HG02798 (cell line): Measurements from ENCODE around the gene C1QL2.

ENCODE experiments used
- ATAC-seq: cut with Tn5 transposase; IDR thresholded peaks from one replicate; pipeline ENCODE4 v1.9.1; 2021; ENCODE audit warnings: mild to moderate bottlenecking; ENCODE audit not compliant: unreplicated experiment, poor library complexity

Gene C1QL2

DNA sequence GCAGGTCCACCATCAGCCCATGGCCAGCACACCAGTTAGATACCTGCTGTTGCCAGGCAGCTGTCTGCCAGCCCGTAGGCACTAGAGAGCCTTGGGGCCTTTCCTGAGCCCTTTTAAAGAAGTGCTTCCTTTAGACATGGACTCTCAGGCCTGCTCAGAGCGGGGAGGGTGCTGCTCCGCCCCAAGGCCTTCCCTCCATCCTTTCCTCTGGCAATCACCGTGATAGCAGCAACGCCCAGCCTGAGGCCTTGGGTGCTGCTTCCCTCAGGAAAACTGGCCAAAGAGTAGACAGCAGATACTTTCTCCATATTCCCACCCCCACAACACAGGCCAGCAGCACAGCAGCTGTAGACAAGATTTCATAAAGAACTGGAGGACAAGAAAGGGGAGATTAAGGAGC lies 22.3 kb upstream of the C1QL2 start:
- no peak for ATAC-seq

DNA sequence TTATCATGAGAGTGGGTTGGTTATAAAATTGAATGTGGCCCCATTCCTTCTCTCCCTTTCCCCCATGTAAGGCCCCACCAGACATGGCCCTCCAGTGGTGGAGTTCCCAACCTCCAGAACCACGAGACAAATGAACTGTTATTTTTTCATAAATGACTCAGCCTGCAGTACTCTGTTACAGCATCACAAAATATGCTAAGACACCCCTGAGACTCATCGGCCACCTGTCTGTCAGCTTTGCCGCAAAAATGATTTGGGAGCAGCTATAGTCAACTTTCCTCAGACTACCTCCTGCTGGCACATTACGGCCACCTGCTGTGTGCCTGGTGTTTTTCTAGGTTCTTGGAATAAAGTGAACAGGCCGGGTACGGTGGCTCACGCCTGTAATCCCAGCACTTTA lies 21.4 kb upstream of the C1QL2 start:
- no peak for ATAC-seq

DNA sequence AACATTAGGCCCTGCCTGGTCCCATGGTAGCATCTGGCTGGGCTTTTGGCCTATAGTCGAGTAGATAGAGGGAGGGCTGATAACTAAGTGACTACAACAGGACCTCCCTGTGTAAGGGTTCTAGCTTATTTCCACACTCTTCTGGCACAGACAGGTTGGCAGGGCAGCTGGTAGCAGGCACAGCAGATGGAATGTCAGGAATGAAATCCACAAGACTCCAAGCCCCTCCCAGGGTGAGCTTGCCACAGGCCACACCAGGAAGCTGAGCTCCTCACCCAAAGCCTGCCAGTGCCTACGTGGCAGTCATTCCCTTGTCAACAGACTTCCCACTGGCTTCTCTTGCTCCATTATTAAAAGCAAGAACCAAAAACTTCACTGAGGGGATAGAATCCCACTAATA lies 20.7 kb upstream of the C1QL2 start:
- ATAC-seq: no peak

DNA sequence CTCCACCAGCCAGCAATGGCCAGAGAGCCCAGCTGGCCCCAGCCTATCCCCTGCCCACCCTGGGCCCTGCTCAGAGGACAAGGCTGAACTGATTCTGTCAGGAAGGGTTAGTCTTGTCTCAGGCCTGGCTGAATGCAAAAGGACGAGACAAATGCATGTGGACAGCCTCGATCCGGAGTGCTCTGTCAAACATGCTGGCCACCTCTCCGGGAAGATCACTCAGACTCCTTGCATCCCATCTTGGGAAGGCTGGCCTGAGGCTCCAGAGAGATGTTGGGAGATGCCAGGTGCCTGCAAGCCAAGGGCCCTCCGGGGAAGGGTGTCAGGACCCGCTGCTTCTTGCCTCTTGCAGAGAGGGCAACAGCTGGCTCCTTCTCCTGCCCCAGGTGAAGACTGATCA lies 20.2 kb upstream of the C1QL2 start:
- ATAC-seq: no peak

DNA sequence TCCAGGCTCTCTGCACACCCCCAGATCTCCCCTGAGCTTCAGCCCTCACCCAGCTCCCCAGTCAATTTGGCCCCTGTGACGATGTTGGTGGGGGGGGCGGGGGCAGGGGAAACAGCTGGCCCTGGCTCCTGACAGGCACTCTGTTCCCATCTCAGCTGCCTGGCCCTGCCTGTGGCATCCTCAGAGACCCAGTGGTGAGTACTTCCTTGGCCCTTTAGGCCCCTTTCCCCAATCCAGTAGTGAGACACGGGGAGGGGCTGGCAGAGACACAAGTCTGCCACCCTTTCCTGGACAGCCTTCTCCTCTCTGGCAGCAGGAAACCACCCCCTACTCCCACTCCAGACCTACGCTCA lies 19.3 kb upstream of the C1QL2 start:
- ATAC-seq: no peak

DNA sequence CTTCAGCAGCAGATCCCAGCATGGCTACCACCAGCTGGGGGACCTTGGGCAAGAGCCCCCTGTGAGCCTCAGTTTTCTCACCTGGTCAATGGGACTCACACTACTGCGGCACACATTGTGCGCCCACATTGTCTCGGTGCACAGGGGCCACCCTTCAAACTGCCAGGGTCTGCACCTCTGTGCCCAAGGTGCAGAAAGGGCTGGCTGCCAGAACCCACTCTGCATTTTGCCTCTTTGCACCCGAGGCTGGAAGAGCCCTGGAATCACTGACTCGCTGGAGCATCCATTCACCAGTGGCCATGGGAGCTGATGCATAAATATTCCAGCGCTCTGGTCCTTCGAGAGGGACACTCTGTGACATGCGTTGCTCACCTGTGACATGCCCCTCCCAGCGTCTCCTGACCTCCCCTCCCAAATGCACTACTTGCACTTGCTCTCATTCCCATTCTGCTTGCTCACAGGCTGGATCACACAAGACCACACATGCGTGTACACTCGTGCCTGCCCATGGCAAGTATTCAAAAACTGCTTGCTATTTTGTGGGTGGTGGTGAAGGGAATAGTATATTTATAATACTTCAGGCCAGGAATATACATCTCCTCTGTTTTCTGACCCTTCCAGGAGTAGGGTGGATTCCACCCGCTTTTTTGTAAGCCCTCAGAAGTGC lies 18.8 kb upstream of the C1QL2 start:
- ATAC-seq: no peak

DNA sequence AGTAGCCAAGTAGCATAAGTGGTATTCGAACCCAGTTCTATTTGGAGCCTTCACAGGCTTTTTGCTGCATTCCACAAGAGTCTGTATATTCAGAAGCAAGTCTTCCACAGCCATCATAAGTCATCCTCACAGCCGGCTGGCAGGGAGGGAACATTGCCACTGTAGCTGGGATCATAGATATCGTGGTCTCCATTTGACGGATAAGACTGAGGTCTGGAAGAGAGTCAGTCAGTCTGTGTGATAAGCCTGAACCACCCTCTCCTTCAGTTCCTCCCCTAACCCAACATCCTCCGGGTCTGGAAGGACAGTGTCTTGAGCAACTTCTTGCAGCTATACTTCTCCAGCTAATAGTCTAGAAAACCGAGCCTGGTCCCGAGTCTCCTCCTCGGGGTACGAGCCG lies 17.0 kb upstream of the C1QL2 start:
- ATAC-seq: no peak

DNA sequence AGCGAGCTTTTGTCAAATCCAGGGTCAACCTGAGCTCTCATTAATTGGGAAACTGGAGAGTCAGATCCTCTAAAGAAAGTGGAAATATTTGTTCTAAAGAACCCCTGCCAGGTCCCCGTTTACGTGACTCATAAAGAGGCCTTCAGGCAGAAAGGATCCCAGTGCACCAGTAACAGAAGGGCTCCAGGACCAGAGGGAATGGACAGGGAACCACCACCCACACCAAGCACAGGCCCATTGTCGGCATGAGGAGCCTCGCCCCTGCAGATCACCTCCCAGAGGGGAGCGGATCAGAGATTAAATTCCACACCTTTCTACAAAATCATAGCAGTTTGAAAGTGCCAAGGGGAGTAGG lies 16.4 kb upstream of the C1QL2 start:
- no peak for ATAC-seq

DNA sequence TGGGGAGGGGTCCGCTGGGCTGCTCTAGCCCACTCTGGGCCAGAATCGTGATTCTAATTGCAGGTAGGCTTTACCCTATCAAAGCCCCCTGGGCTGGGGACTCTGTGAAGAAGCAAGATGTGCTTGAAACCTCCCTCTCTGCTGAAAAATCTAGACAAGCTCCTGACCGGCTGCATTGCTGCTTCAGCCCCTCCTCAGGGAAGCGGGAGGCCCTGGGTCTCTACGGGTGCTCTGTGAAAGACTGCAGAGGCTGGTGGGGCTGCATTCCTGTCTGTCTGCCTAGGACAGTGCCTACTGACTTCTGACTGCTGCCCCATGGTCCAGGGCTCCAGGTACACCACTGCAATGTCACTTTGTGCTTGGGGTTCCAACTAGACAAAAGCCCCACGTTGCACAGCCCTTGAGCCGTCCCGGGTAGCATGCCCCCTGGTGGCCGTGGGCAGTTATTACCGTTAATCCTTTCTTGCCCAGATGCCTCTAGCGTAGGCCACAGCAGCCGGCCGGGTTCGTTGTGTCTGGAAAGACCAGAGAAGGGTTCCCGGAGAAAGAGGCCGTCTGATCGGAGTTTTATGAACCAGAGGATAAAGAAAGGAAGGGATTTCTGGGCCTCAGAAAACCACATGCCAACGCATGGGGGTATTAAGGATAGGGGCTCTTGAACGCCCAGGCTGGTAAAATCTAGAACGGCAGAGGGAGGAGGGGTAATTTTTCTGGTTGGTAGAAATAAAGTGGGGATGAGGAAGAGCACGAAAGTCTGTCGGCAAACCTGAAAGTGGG lies 15.9 kb upstream of the C1QL2 start:
- peak; percentile 80 for ATAC-seq

DNA sequence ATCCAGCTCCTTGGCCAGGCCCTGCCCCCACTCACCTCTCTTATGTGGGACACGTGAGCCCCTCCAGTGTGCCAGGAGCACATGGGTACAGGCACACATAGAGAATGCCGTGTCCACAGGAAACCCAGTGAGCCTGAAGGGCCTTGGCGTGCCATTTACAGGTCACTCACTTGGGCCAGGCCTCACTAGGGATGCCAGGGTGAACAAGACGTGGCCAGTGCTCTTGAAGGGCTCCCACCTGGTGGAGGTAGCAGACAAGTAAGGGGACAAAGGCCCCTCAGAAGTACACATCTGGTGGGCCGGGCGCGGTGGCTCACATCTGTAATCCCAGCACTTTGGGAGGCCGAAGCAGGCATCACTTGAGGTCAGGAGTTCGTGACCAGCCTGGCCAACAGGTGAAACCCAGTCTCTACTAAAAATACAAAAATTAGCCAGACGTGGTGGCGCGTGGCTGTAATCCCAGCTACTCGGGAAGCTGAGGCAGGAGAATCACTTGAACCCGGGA lies 15.1 kb upstream of the C1QL2 start:
- no peak for ATAC-seq

DNA sequence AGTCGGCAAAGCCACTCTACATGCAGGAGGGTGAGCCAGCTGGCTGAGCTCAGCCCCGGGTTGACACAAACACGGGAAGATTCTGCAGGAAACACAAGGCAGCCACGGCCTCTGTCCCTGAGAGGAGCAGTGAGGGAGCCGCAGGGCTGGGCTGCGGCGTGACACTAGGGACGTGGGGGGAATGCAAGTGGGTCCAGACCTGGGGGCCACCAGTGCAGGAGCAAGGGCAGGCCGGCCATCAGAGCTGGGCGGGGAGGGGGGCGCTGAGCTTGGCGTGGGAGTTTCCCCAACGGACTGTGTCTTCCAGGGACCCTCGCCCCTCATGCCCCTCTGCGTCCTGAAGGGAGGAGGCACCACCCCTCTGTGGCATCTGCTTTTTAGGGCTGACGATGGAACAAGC lies 12.0 kb upstream of the C1QL2 start:
- ATAC-seq: no peak

DNA sequence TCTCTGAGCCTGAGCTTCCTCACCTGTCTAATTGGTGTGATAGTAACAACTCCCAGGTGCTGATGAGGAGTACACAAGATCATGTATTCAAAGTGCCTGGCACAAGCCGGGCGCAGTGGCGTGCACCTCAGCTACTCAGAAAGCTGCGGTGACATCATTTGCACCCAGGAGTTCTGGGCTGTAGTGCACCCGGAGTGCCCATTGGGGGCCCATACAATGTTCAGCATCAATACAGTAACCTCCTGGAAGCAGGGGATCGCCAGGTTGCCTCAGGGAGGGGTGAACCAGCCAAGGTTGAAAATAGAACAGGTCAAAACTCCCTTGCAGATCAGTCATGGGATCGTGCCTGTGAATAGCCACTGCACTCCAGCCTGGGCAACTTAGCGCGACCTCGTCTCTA lies 11.2 kb upstream of the C1QL2 start:
- ATAC-seq: no peak

DNA sequence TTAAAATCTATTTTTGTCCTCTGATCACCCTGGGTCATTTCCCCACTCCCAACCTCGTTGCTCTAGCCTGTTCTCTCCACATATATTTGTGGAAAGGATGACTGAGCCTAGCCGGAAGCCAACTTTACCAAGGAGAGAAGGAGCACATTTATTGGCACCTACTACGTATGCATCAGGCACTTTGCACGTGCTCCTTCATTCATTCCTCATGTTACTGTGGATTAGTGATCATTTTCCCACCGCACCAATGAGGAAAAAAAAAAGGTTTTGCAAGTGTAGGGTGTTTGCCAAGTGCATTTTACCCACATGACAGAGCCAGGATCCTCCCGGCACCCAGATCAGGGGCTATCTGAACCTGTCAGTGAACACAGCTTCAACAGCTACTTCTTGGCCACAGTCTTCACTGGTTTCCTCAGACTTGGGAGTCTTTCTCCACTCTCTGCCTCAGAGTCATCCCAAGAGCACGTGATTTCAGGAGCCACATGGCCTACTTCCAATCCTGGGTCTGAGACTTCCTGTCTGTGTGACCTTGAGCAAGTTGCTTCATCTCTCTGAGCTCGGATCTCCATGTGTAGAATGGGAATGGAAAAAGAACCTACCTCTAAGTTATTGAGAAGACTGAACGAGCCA lies 1.9 kb upstream of the C1QL2 start:
- no peak for ATAC-seq

DNA sequence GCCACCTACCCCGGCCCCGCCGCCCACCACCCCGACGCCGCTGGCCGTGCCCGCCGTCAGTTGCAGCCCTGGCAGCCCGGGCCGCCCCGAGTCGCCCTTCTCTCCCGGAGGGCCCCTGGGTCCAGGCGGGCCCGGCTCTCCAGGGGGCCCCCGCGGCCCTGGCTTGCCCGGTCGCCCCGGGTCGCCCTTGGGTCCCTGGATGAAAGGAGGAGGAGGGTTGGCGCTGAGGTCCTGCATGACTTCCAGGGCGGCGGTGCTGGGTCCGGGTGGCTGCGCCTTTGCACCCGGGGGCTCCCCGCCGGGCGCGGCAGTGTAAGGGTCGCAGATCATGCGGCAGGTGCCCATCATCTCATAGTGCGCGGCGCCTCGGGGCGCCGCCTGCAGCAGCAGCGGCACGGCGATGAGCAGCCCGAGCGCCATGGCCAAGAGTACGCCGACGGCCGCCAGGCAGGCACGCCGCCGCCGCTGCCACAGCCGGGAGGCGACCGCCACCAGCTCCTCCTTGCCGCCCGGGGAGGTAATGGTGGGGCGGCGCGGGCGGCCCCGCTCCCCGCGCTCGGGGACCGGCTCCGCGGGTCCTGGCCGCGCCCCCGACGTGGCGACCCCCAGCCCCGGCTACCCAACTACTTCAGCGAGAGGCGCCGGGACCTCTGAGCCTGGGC lies 570 bp downstream of the C1QL2 start:
- ATAC-seq: no peak

DNA sequence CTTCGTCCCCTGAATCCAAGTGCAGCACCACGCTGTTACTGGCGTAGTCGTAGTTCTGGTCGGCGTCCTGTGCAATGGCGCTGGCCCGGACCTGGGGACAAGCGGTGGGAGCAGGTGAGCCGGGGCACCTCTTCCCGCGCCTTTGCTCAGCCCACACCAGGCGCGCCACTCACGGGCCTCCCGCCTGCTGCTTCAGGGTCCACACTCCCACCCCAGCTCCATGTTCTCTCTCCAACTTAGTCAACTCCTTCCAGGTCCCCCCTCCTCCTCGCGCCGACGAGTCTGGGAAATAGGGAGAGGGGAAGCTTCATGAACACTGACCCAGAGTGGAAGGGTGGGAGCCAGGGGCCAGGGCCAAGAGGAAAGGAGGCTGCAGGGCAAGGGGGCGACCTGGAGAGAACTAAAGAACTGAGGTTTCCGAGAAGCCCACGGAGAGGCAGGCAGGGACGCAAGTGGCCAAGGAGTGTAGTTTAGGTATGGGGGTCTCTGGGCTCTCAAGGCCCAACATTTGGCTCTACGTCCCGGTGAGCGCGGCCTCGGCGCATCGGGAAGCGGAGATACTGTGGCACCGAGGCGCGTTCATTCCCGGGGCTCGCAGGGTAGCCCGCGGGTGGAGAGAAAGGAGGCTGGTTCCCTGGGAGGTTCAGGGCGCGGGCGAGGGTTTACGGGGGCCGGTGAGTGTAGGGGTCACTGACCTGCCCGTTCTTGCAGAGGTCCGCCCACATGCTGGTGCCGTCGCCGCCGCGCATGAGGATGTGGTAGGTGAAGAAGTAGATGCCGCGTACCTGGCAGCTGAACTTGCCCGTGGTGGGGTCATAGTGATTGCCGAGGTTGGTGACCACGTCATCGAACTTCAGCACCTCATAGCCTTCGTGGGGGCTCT lies 1.4 kb downstream of the C1QL2 start:
- ATAC-seq: no peak

DNA sequence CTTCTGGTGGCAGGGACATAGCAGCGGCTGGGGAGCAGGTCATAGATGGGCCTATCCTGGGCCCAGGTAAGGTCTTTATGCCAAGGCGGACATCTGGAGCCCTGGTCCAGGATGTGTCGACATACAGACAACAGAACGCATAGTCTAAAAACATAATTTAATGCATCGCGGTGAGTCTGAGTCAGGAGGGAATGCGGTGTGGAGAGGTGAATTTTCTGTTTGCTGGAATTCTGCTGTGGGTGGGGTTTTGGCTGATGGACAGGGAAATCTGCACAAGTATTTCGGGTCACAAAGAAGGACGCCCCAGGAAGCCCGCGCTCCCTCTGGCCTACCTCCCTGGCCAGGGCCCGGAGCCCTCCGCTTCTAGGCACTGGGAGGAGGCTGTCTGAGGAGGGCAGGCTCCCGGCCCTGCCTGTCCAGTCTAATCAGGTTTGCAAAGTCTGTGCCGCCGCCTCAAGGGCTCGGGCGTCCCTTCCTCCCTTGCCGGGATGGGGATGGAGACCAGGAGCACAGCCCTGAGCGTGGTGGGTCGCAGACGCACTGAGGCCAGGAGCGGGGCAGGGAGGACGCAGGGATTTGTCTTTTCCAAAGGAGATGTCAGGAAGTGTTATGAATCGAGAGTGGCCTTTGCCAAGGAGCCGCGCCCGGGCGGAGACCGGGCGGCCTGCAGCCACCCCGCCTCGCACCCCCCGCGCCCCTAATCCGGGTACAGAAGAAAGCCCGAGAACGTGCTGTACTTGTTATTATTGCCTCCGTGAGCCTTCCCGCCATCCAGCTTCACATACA lies 2.3 kb downstream of the C1QL2 start:
- ATAC-seq: no peak

DNA sequence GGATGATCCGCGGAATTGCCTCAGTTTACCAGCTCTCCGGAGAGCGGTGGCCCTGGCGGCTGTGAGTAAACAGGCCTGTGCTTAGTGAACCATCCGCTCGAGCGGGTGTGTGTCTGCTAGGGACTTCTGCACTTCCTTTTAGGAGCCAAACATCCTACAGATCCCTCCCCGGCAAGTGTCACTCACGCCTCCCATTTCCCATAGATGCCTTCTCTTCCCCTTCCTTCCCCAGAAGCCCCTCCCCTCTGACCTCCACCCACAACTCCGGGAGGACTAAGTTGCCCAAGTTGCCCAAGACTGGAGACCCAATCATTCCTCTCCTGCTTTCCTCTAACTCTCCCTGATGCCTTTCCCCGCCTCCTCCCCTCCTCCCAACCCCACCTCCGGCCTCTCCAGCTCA lies 2.9 kb downstream of the C1QL2 start:
- no peak for ATAC-seq

DNA sequence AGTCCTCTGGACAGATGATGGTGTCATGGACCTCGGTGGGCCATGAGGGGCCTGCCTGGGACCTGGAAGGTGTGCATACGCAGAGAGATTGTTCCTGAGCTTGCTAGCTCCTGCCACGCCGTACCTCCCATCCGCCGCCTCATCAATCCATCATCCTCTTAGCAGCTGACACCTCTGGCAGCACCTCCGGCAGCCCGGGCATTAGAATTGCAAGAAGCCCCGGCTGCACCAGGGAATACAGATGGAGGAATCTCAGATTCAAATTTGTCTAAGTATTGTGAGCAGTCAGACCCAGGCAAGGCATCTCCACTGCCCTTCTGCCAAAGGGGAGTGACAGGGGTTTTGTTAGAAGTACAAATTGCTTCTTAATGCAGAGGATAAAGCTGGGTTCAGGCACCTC lies 4.5 kb downstream of the C1QL2 start:
- ATAC-seq: no peak

DNA sequence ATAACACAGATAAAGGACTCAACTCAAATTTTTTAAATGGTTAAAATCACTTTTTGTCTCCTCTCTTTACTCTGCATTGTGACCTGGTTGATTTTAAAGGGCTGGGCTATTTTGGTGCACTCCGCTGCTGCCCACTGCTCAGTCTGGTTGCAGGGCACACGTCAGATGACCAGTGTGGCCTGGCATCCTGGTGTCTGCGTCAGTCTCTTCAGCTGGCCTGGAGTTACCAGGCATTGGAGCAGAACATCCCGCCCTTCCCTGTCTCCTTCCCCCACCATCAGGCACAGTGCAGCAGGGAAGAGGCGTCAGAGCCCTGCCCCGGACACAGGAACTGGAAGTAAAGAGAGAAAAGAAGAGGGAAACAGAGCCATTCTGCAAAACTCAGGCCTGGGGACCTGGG lies 8.9 kb downstream of the C1QL2 start:
- ATAC-seq: no peak
